HG03280 (cell line): ENCODE measurements around the gene PDE4DIP.
"Not testable (repeated sequence)": the region's sequence is repeated elsewhere in the genome, so short reads cannot be mapped to it uniquely, and the experiment has no call there.

ENCODE experiments used
- ATAC-seq: cut with Tn5 transposase; IDR thresholded peaks from one replicate; pipeline ENCODE4 v1.9.1; 2021; ENCODE audit warnings: mild to moderate bottlenecking, moderate library complexity; ENCODE audit not compliant: unreplicated experiment

Gene PDE4DIP

GRCh38 chr1:148916695-148917348, 72.6 kb downstream of the PDE4DIP start:
- not testable (repeated sequence) for ATAC-seq

GRCh38 chr1:148918836-148919447, 74.7 kb downstream of the PDE4DIP start:
- not testable (repeated sequence) for ATAC-seq

- ATAC-seq, result not testable (repeated sequence)
Measured at GRCh38 chr1:148921047-148921446, 76.8 kb downstream of the PDE4DIP start.

- not testable (repeated sequence) for ATAC-seq
Measured at GRCh38 chr1:148923798-148924197, 79.6 kb downstream of the PDE4DIP start.

GRCh38 chr1:148927645-148928044, 83.4 kb downstream of the PDE4DIP start:
- not testable (repeated sequence) for ATAC-seq

GRCh38 chr1:148929253-148929652, 85.0 kb downstream of the PDE4DIP start:
- not testable (repeated sequence) for ATAC-seq

- ATAC-seq, result not testable (repeated sequence)
Measured at GRCh38 chr1:148935381-148936002, 91.3 kb downstream of the PDE4DIP start.

- not testable (repeated sequence) for ATAC-seq
Measured at GRCh38 chr1:148942906-148943305, 98.7 kb downstream of the PDE4DIP start.

- not testable (repeated sequence) for ATAC-seq
Measured at GRCh38 chr1:148945130-148945529, 100.9 kb downstream of the PDE4DIP start.

- not testable (repeated sequence) for ATAC-seq
Measured at GRCh38 chr1:148948768-148949167, 104.5 kb downstream of the PDE4DIP start.

- peak; percentile 69 for ATAC-seq
Measured at GRCh38 chr1:148951336-148952227, 107.4 kb downstream of the PDE4DIP start.

- peak; percentile 78 for ATAC-seq
Measured at GRCh38 chr1:148952253-148952937, 108.2 kb downstream of the PDE4DIP start.

GRCh38 chr1:148952938-148953616, 108.8 kb downstream of the PDE4DIP start:
- peak; percentile 1 for ATAC-seq

GRCh38 chr1:148953730-148954129, 109.5 kb downstream of the PDE4DIP start:
- not testable (repeated sequence) for ATAC-seq

GRCh38 chr1:148958343-148958742, 114.1 kb downstream of the PDE4DIP start:
- ATAC-seq, result not testable (repeated sequence)

- not testable (repeated sequence) for ATAC-seq
Measured at GRCh38 chr1:148960212-148961000, 116.2 kb downstream of the PDE4DIP start.

- ATAC-seq, result not testable (repeated sequence)
Measured at GRCh38 chr1:148962127-148962857, 118.1 kb downstream of the PDE4DIP start.

GRCh38 chr1:148966084-148966483, 121.9 kb downstream of the PDE4DIP start:
- not testable (repeated sequence) for ATAC-seq
